Prostate gland (tissue), 2 donors: ENCODE measurements around the gene ANKRD6. TPM values are rescaled to one million over a fixed set of nuclear protein-coding genes. Genes with fewer than 3 reads are reported as not detected.
A peak's percentile ranks its signal among the peaks of the same experiment; 100 is the strongest.

Experiments used
- DNase-seq: peaks from one replicate; pipeline ENCODE4 v3.0.0-alpha.2; 2019; ENCODE audit warnings: low spot score
- H3K27ac ChIP-seq, 2 donors: fragments of 200-600 bp; sonication (generic); 2 replicates each; pipeline ENCODE4 v1.5.1; 2017 to 2019
- H3K27me3 ChIP-seq: fragments of 200-600 bp; sonication (generic); replicated peaks from 2 replicates; pipeline ENCODE4 v1.5.1; 2019; ENCODE audit not compliant: insufficient read depth
- H3K36me3 ChIP-seq, 2 donors: fragments of 200-600 bp; sonication (generic); 1 replicate in 1 of 2; 2 replicates in 1 of 2; pipeline versions ENCODE4 v1.5.1 to v1.8.1; 2017 to 2019
- H3K4me1 ChIP-seq: fragments of 200-600 bp; sonication (generic); replicated peaks from 2 replicates; pipeline ENCODE4 v1.5.1; 2019
- H3K4me3 ChIP-seq, 2 donors: fragments of 200-600 bp; sonication (generic); 2 replicates each; pipeline ENCODE4 v1.5.1; 2017 to 2019
- H3K9me3 ChIP-seq: fragments of 200-600 bp; sonication (generic); 2 replicates; pipeline ENCODE4 v1.5.1; 2017
- CTCF ChIP-seq, 4 experiments: fragments of 200-600 bp in 2 of 4; fragments of 450-650 bp in 2 of 4; sonication (generic) in 2 of 4; IDR thresholded peaks; 1 replicate in 3 of 4; 2 replicates in 1 of 4; pipeline ENCODE4 v1.5.1; 2016 to 2019; ENCODE audit warnings: antibody characterized with exemption in 4 of 4, mild to moderate bottlenecking in 2 of 4, moderate library complexity in 2 of 4
- POLR2A ChIP-seq: fragments of 450-650 bp; IDR thresholded peaks from one replicate; pipeline ENCODE4 v1.6.1; 2016; ENCODE audit warnings: antibody characterized with exemption, mild to moderate bottlenecking
- POLR2AphosphoS5 ChIP-seq: sonication (generic); formaldehyde crosslinking; IDR thresholded peaks from one replicate; pipeline ENCODE4 v1.6.1; 2017; ENCODE audit warnings: antibody characterized with exemption
- WGBS: methylation state at CpG from one replicate; pipeline ENCODE4 v1.1.5; 2018; 5-methylcytosine and 5-hydroxymethylcytosine counted together
- intact Hi-C: fragments of 100-400 bp; cut with DNase I; formaldehyde crosslinking; loops from one replicate; pipeline ENCODE4 v1.14.2; 2022
- total RNA-seq, 2 donors: library from RNA; depleted of rRNA; stranded (reverse); fragments of >200 nt; gene quantifications; one replicate each; pipeline ENCODE4 v1.1.0, GENCODE V29; 2016

Gene ANKRD6
- total RNA-seq, 2 donors from 2014 or later: 11.9 to 30.9 TPM

GRCh38 chr6:89597988-89598387 is 165.0 kb downstream of the ANKRD6 start:
- Histone ChIP-seq H3K27ac (no peak overlapping the region), H3K4me1 (no peaks in the 10 kb centered on the region), H3K36me3 (no peaks in the 10 kb centered on the region), H3K9me3 (no peaks in the 10 kb centered on the region), H3K27me3 (no peaks in the 10 kb centered on the region), H3K4me3 (no peak overlapping the region)
- TF ChIP-seq POLR2A (no peak), CTCF (IDR thresholded peaks at IDR 0.05) (peak in 2 of 4 experiments; percentile 30 to 43)
- no peak for DNase-seq
- intact Hi-C loops: no loop called here
- 36% methylated on average over 3 of the region's 3 CpGs for WGBS

- 66% methylated on average over 7 of the region's 7 CpGs for WGBS
- no peak for TF ChIP-seq CTCF (IDR thresholded peaks at IDR 0.05)
- TF ChIP-seq POLR2A: no peak
- no peak for TF ChIP-seq POLR2AphosphoS5
- Histone ChIP-seq H3K4me1 (no peaks in the 10 kb centered on the region), H3K9me3 (no peaks in the 10 kb centered on the region), H3K36me3 (no peaks in the 10 kb centered on the region), H3K27ac (no peak overlapping the region), H3K27me3 (no peaks in the 10 kb centered on the region), H3K4me3 (no peak overlapping the region)
- DNase-seq: no peak
- intact Hi-C loops: no loop called here
These were observed 166.8 kb downstream of the ANKRD6 start for GRCh38 chr6:89599727-89600126.

GRCh38 chr6:89602166-89602565 is 169.2 kb downstream of the ANKRD6 start:
- WGBS: 97% methylated on average over 6 of the region's 6 CpGs
- H3K27ac ChIP-seq: no peak overlapping the region
- no peaks in the 10 kb centered on the region for H3K9me3 ChIP-seq
- TF ChIP-seq POLR2A (no peak), POLR2AphosphoS5 (no peak), CTCF (IDR thresholded peaks at IDR 0.05) (no peak)
- intact Hi-C loops: no loop called here
- H3K27me3 ChIP-seq: no peaks in the 10 kb centered on the region
- no peaks in the 10 kb centered on the region for H3K4me1 ChIP-seq
- DNase-seq: no peak
- no peaks in the 10 kb centered on the region for H3K36me3 ChIP-seq
- H3K4me3 ChIP-seq: no peak overlapping the region

GRCh38 chr6:89604653-89605052 is 171.7 kb downstream of the ANKRD6 start:
- no peak for DNase-seq
- Histone ChIP-seq H3K36me3 (no peaks in the 10 kb centered on the region), H3K9me3 (no peaks in the 10 kb centered on the region), H3K27ac (no peak overlapping the region), H3K27me3 (no peaks in the 10 kb centered on the region), H3K4me3 (no peak overlapping the region), H3K4me1 (no peaks in the 10 kb centered on the region)
- WGBS: 88% methylated on average over 5 of the region's 5 CpGs
- TF ChIP-seq POLR2AphosphoS5: no peak
- TF ChIP-seq POLR2A: no peak
- TF ChIP-seq CTCF (IDR thresholded peaks at IDR 0.05): no peak
- intact Hi-C loops: no loop called here

- 48% methylated on average over 5 of the region's 5 CpGs for WGBS
- no peak overlapping the region for H3K4me3 ChIP-seq
- intact Hi-C loops: no loop called here
These were observed 172.9 kb downstream of the ANKRD6 start for GRCh38 chr6:89605861-89606260.

More at GRCh38 chr6:89605861-89606260, 172.9 kb downstream of the ANKRD6 start:
- peak; percentile 84 for DNase-seq
- H3K4me1 ChIP-seq: no peaks in the 10 kb centered on the region
- TF ChIP-seq POLR2A: no peak
- peak; percentile 51 for TF ChIP-seq POLR2AphosphoS5
- H3K9me3 ChIP-seq: no peaks in the 10 kb centered on the region
- H3K27ac ChIP-seq: no peak overlapping the region
- H3K36me3 ChIP-seq: no peaks in the 10 kb centered on the region
- no peaks in the 10 kb centered on the region for H3K27me3 ChIP-seq
